GM18511 (cell line): ENCODE results near the gene LST1.

Experiments
- ATAC-seq: cut with Tn5 transposase; IDR thresholded peaks from one replicate; pipeline ENCODE4 v1.9.1; 2021; ENCODE audit warnings: mild to moderate bottlenecking, moderate library complexity; ENCODE audit not compliant: unreplicated experiment

The LST1 gene

DNA sequence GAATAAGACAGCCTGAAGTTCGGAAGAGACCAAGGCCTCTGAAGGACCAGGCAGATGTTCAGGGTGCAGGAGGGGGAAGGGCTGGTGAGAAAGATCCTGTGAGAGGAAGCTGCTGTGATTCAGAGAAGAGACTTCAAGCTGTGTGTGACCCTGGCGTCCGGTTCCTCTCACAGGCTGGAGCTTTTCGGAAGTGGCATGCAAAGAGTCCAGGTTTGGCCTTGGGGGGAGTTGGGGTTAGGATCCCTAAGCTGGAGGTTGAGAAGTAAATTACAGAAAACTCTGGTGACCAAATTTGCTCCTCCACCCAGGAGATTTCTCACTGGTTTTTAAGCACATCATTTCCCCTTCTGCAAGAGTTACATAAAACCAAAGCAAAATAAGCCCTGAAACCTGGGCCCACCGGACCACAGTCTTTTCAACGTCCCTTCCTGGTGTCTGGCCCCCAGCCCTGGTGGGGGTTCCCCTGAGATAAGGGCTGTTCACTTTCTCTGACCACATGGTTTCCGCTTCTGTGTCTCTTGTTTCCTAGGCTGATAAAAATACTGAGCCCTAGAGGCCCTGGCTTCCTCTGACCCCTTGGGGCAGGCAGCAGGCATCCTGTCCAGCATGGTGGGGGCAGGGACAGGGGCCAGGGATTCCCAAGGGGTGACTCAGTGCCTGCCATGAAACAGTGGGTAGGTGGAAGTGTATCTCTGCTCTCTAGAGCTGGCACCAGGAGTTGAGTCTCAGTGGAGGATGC lies 25.9 kb upstream of the LST1 start:
- ATAC-seq, result peak; percentile 70

DNA sequence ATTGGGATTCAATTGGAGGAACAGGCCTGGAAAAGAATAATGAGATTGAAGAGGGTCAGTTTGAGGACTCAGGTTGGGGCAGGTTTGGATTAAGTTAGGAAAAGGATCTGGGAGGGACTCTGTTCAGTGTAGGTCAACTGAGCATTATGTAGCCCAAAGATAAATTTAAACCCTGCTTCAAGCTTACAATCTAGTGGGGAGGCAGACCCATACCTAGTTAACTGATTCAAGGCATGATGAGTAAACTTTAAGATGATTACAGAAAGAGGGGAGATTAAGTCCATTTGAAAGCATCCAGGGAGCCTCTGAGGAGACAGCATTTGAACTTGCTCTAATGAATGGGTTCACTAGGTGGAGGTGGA lies 25.4 kb upstream of the LST1 start:
- ATAC-seq, result no peak

DNA sequence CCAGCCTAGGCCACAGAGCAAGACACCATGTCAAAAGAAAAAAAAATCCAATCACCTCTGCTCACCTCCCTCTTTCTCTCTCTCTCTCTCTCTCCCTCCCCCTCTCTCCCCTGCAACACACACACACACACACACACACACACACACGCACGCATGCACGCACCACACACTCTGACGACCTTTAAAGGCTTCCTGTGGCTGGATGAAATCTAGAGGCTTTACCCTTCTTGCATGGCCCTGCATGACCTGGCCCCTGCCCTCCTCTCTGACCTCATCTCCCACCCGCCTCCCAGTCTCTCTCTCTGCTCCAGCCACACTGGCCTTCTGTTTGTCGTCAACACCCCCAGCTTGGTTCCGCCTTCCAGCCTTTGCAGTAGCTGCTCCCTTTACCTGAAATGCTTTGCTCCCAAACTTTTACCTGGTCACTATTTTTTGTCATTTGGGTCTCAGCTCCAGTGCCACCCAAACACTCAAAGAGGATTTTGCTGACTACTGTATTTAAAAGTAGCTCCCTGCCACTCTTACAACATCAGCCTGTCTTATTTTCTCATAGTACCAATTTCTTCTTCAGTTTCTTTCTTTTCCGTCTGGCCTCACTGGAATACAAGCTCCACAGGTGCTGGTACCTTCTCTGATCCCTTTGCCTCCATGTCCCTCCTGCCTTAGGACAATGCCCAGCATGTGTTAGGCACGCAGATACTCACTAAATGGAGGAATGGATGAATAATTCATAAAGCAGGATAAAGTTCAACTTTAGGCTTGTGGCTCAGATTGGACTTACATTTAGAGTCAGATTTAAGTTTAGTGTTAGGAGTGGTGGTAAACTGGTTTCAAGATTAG lies 18.3 kb upstream of the LST1 start:
- ATAC-seq, result no peak

DNA sequence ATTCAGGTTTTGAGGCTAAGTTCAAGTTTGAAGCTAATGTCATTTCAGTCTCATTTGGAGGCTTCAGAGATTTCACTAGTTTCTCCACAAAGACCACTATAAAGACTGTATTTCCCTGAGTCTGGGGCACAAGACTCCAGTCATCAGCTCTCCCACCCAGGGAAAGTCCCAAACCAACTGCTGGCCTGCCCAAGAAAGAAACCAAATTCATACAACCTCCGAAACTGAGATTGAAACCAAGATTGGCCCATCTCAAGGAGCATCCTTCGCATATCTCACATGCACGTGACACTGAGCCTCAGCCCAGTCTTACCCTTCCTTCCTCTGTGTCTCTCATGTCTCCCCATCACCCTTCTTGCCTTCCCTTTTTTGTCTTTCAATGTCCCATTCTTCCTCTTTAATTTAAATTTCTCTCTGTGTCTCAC lies 17.5 kb upstream of the LST1 start:
- ATAC-seq, result peak; percentile 72

DNA sequence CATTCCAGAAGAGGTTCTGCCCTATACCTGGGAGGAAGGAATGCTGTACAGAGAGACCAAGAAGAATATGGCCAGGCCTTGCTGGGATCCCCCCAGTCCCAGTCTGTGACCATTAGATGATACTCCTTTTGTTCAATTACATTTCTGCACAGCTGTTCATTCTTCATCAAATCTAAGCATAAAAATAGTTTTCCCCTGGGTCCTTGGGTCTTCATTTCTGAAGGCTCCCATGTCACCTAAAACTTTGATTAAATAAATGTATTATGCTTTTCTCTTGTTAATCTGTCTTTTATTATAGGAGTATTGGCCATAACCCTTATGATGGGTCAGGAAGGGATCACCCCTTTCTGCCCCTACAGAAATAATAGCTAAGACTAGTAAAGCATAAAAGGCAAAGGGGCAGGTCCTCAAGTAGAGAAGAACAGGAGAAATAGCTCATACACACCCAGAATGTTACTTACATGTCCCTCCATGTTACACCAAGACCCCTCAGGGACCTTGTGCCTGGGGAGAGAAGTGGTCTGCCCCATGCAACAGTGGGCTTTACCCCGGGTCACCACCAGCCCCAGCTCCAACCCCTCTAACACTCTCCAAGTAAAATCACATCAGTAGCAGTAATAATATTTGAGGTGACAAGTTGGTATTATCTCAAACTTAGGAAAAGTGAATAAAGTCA lies 16.1 kb upstream of the LST1 start:
- no peak for ATAC-seq

DNA sequence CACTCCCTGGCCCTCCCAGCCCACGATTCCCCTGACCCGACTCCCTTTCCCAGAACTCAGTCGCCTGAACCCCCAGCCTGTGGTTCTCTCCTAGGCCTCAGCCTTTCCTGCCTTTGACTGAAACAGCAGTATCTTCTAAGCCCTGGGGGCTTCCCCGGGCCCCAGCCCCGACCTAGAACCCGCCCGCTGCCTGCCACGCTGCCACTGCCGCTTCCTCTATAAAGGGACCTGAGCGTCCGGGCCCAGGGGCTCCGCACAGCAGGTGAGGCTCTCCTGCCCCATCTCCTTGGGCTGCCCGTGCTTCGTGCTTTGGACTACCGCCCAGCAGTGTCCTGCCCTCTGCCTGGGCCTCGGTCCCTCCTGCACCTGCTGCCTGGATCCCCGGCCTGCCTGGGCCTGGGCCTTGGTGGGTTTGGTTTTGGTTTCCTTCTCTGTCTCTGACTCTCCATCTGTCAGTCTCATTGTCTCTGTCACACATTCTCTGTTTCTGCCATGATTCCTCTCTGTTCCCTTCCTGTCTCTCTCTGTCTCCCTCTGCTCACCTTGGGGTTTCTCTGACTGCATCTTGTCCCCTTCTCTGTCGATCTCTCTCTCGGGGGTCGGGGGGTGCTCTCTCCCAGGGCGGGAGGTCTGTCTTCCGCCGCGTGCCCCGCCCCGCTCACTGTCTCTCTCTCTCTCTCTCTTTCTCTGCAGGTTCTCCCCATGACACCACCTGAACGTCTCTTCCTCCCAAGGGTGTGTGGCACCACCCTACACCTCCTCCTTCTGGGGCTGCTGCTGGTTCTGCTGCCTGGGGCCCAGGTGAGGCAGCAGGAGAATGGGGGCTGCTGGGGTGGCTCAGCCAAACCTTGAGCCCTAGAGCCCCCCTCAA lies 13.8 kb upstream of the LST1 start, which contains the start of gene LTA:
TSS of gene LTA (plus strand) at position 249 of the 871 bp plus-strand sequence. CDS start at position 703, 454 bp downstream.
- ATAC-seq, result peak; percentile 43

DNA sequence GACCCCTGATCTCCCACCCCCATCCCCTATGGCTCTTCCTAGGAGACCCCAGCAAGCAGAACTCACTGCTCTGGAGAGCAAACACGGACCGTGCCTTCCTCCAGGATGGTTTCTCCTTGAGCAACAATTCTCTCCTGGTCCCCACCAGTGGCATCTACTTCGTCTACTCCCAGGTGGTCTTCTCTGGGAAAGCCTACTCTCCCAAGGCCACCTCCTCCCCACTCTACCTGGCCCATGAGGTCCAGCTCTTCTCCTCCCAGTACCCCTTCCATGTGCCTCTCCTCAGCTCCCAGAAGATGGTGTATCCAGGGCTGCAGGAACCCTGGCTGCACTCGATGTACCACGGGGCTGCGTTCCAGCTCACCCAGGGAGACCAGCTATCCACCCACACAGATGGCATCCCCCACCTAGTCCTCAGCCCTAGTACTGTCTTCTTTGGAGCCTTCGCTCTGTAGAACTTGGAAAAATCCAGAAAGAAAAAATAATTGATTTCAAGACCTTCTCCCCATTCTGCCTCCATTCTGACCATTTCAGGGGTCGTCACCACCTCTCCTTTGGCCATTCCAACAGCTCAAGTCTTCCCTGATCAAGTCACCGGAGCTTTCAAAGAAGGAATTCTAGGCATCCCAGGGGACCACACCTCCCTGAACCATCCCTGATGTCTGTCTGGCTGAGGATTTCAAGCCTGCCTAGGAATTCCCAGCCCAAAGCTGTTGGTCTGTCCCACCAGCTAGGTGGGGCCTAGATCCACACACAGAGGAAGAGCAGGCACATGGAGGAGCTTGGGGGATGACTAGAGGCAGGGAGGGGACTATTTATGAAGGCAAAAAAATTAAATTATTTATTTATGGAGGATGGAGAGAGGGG lies 12.6 kb upstream of the LST1 start:
- ATAC-seq, result no peak

DNA sequence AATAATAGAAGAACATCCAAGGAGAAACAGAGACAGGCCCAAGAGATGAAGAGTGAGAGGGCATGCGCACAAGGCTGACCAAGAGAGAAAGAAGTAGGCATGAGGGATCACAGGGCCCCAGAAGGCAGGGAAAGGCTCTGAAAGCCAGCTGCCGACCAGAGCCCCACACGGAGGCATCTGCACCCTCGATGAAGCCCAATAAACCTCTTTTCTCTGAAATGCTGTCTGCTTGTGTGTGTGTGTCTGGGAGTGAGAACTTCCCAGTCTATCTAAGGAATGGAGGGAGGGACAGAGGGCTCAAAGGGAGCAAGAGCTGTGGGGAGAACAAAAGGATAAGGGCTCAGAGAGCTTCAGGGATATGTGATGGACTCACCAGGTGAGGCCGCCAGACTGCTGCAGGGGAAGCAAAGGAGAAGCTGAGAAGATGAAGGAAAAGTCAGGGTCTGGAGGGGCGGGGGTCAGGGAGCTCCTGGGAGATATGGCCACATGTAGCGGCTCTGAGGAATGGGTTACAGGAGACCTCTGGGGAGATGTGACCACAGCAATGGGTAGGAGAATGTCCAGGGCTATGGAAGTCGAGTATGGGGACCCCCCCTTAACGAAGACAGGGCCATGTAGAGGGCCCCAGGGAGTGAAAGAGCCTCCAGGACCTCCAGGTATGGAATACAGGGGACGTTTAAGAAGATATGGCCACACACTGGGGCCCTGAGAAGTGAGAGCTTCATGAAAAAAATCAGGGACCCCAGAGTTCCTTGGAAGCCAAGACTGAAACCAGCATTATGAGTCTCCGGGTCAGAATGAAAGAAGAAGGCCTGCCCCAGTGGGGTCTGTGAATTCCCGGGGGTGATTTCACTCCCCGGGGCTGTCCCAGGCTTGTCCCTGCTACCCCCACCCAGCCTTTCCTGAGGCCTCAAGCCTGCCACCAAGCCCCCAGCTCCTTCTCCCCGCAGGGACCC lies 11.7 kb upstream of the LST1 start:
- no peak for ATAC-seq

DNA sequence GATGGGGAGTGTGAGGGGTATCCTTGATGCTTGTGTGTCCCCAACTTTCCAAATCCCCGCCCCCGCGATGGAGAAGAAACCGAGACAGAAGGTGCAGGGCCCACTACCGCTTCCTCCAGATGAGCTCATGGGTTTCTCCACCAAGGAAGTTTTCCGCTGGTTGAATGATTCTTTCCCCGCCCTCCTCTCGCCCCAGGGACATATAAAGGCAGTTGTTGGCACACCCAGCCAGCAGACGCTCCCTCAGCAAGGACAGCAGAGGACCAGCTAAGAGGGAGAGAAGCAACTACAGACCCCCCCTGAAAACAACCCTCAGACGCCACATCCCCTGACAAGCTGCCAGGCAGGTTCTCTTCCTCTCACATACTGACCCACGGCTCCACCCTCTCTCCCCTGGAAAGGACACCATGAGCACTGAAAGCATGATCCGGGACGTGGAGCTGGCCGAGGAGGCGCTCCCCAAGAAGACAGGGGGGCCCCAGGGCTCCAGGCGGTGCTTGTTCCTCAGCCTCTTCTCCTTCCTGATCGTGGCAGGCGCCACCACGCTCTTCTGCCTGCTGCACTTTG lies 10.7 kb upstream of the LST1 start, which contains the start of gene TNF:
TSS of gene TNF (plus strand) at position 231 of the 567 bp plus-strand sequence. CDS start at position 408, 177 bp downstream.
- ATAC-seq, result no peak

DNA sequence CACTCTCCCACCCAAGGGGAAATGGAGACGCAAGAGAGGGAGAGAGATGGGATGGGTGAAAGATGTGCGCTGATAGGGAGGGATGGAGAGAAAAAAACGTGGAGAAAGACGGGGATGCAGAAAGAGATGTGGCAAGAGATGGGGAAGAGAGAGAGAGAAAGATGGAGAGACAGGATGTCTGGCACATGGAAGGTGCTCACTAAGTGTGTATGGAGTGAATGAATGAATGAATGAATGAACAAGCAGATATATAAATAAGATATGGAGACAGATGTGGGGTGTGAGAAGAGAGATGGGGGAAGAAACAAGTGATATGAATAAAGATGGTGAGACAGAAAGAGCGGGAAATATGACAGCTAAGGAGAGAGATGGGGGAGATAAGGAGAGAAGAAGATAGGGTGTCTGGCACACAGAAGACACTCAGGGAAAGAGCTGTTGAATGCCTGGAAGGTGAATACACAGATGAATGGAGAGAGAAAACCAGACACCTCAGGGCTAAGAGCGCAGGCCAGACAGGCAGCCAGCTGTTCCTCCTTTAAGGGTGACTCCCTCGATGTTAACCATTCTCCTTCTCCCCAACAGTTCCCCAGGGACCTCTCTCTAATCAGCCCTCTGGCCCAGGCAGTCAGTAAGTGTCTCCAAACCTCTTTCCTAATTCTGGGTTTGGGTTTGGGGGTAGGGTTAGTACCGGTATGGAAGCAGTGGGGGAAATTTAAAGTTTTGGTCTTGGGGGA lies 10.0 kb upstream of the LST1 start:
- no peak for ATAC-seq

DNA sequence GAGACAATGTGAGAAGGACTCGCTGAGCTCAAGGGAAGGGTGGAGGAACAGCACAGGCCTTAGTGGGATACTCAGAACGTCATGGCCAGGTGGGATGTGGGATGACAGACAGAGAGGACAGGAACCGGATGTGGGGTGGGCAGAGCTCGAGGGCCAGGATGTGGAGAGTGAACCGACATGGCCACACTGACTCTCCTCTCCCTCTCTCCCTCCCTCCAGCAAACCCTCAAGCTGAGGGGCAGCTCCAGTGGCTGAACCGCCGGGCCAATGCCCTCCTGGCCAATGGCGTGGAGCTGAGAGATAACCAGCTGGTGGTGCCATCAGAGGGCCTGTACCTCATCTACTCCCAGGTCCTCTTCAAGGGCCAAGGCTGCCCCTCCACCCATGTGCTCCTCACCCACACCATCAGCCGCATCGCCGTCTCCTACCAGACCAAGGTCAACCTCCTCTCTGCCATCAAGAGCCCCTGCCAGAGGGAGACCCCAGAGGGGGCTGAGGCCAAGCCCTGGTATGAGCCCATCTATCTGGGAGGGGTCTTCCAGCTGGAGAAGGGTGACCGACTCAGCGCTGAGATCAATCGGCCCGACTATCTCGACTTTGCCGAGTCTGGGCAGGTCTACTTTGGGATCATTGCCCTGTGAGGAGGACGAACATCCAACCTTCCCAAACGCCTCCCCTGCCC lies 9.0 kb upstream of the LST1 start:
- ATAC-seq, result no peak

DNA sequence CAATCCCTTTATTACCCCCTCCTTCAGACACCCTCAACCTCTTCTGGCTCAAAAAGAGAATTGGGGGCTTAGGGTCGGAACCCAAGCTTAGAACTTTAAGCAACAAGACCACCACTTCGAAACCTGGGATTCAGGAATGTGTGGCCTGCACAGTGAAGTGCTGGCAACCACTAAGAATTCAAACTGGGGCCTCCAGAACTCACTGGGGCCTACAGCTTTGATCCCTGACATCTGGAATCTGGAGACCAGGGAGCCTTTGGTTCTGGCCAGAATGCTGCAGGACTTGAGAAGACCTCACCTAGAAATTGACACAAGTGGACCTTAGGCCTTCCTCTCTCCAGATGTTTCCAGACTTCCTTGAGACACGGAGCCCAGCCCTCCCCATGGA lies 8.5 kb upstream of the LST1 start:
- ATAC-seq, result no peak

DNA sequence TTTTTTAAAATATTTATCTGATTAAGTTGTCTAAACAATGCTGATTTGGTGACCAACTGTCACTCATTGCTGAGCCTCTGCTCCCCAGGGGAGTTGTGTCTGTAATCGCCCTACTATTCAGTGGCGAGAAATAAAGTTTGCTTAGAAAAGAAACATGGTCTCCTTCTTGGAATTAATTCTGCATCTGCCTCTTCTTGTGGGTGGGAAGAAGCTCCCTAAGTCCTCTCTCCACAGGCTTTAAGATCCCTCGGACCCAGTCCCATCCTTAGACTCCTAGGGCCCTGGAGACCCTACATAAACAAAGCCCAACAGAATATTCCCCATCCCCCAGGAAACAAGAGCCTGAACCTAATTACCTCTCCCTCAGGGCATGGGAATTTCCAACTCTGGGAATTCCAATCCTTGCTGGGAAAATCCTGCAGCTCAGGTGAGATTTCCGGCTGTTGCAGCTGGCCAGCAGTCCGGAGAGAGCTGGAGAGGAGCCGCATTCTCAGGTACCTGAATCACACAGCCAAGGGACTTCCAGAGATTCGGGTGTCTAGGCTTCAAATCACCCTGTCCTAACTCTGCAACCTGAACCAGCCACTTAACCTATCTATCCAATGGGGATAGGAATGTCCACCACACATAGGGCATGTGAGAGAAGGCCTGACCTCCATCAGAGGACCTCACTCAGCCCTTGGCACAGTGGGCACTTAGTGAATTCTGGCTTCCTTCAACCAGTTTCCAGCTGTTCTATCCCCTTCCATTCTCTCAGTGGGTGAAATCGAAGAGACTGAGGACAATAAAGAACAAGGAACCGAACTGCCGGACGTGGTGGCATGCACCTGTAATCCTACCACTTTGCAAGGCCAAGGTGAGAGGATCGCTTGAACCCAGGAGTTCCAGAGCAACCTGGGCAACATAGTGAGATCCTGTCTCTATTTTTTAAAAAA lies 7.6 kb upstream of the LST1 start:
- ATAC-seq, result no peak

DNA sequence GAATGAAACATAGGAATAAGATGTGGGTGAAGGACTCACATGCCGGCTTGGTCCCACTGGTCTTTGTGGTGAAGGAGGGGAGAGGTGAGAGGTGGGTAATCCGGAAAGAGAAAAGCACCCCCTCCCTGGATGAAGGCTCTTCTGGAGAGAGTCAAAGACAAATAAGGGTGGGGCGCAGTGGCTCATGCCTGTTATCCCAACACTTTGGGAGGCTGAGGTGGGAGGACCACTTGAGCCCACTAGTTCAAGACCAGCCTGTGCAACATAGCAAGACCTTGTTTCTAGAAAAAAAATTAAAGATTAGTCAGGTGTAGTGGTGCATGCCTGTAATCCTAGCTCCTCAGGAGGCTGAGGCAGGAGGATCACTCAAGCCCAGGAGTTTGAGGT lies 7.0 kb upstream of the LST1 start:
- ATAC-seq, result no peak

DNA sequence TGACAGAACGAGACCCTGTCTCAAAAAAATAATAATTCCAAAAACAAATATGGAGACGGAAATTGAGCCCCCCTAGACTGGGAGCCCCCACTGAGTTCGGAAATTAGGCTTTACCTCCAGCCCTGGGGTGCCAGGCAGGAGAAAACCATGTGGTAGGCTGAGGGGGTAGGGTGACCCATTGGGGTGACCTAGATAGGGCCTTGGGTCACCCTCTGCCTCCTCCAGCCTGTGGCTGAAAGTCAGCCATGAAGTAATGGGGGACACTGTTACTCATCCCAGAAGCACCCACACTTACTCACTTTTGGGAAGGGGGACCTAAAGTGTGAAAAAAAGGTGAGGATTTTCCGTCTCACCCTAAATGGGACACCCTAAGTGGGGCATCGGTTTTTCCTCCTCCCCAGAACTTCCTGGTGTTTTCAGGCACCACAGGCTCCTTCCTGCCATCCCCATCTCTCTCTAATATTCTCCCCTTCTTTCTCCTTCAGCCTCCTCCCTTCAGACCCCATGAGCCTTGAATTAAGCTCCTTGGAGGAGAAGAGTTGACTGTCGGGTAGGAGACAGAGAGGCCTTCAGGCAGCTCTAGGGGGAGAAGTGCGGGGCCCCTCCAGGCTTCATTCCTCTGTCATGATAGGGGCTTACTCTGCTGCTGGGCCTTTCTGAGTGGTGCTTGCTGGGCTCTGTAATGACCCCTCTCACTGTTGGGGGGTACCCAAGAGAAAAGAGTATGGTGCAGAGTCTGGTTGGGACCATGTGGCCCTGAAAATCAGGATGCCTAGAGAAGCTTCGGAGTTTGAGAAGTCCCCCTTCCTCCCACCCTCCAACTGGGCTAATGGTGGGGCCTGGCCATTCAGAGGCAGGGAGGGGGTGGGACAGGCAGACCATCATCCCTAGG lies 6.3 kb upstream of the LST1 start:
- no peak for ATAC-seq
